ENCODE data around the gene PLAC1.

Gene PLAC1

GRCh38 chrX:134542485-134542884, 115.8 kb downstream of the PLAC1 start:
- peak; percentile 84 for DNase-seq

- no peak for DNase-seq
These were observed 116.4 kb downstream of the PLAC1 start for GRCh38 chrX:134541906-134542305.

- no peak for DNase-seq
These were observed 120.0 kb downstream of the PLAC1 start for GRCh38 chrX:134538316-134538715.

GRCh38 chrX:134537179-134537955, 120.9 kb downstream of the PLAC1 start:
- peak; percentile 87 for DNase-seq

- DNase-seq, result no peak
These were observed 124.3 kb downstream of the PLAC1 start for GRCh38 chrX:134533952-134534351.

GRCh38 chrX:134533352-134533751, 124.9 kb downstream of the PLAC1 start:
- no peak for DNase-seq

GRCh38 chrX:134530845-134531244, 127.4 kb downstream of the PLAC1 start:
- DNase-seq, result no peak

- DNase-seq, result no peak
These were observed 128.8 kb downstream of the PLAC1 start for GRCh38 chrX:134529481-134529880.

- DNase-seq, result no peak
These were observed 129.3 kb downstream of the PLAC1 start for GRCh38 chrX:134528960-134529359.

- peak; percentile 26 for DNase-seq
These were observed 131.9 kb downstream of the PLAC1 start for GRCh38 chrX:134526399-134526798.

- DNase-seq, result peak; percentile 54
These were observed 133.0 kb downstream of the PLAC1 start for GRCh38 chrX:134525086-134525792.

GRCh38 chrX:134524181-134524580, 134.1 kb downstream of the PLAC1 start:
- DNase-seq, result no peak

- DNase-seq, result peak; percentile 74
These were observed 137.3 kb downstream of the PLAC1 start for GRCh38 chrX:134520860-134521390.

Measured in fibroblast of skin of scalp (primary cell).